ENCODE data around the gene RSBN1L. TPM values are rescaled to one million over a fixed set of nuclear protein-coding genes. Genes with fewer than 3 reads are reported as not detected.

Gene RSBN1L
- total RNA-seq = 24.9 and 26.3 TPM in 2 replicates

DNA sequence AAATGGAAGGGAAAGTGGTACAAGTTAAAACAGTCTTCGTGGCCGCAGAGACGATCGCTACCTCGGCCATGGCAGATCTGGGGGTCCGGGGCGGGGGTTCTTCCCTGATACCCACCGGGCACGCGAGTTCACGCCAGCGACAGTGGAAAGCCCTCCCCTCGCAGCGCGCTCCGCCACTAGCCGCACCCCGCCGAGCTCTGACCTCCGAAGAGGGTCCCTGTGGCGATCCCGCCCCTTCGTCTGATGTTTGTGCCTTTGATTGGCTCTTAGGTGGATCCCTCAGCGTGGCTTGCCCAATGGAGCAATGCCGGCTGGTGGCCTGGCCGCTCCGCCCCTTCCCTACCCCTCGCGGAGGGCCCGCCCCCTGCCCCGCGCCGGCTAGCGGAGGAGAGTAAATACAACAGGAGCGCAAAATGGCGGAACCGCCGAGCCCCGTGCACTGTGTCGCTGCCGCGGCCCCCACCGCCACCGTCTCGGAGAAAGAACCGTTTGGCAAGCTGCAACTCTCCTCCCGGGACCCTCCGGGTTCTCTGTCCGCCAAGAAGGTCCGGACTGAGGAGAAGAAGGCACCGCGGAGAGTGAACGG, at the start of gene RSBN1L:
RSBN1L (plus strand) TSS at position 403 of the 586 bp plus-strand sequence; CDS start at position 414, 11 bp downstream.

DNA sequence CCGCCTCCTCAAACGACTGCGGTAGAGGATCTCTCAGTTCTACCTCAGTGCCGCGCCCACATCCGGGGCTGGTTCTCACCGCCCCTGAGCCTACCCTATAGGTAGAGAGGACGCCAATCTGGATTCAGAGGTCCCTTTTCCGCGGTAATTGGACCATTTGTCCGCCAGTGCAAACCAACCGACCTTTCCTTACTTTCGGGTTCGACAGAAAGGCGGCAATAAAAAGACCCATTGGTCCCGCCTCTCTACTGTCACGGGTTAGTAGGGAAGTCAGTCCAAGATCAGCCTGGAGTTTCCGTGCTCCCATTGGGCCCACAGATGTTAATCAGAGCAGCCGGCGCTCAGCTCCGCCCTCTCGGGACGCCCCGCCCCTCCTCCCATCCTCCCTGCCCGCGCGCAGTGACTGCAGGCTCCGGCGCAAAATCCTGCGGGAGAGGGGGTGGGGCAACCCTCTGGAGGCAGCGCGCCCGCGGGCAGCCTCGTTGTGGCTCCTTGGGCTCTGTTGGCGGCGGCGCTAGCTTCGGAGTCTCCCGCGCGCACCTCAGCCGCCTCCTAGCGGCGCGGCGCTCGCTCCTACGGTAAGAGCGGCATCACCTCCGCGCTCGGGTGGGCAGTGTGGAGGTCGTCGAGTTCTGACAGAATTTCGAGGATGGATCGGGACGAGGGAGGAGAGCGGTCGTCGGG, 102.3 kb downstream of the RSBN1L start, which contains the start of the genes PHTF2 and TMEM60:
PHTF2 (plus strand) TSS at position 380 of the 684 bp plus-strand sequence.
TMEM60 (minus strand) TSS at position 41 of the 684 bp plus-strand sequence. CDS start 4,061 bp downstream, outside the sequence.

Other genes with a start within 250 kb of the RSBN1L start
- gene PTPN12, start 159.2 kb upstream of the RSBN1L start, total RNA-seq = 35.6 and 50.6 TPM in 2 replicates
- 23.4 and 24.0 TPM in 2 replicates for gene TMEM60, start 102.0 kb downstream of the RSBN1L start, total RNA-seq
- 23.9 and 35.3 TPM in 2 replicates for gene PHTF2, start 102.3 kb downstream of the RSBN1L start, total RNA-seq

All from uterine smooth muscle cell (primary cell).